Neural progenitor cell (in vitro differentiated cells): Measurements from ENCODE around the gene TMEM74B.

ENCODE experiments used
- EZH2phosphoT487 ChIP-seq: fragments of 200-600 bp; sonication (generic); IDR thresholded peaks from 2 replicates; pipeline ENCODE4 v1.6.1; 2017; ENCODE audit warnings: antibody characterized with exemption
- TF ChIP-seq, protein P1 (sequence below): fragments of 200-600 bp; sonication (generic); IDR thresholded peaks from 2 replicates; pipeline ENCODE4 v1.5.1; 2017; ENCODE audit warnings: antibody characterized with exemption, mild to moderate bottlenecking

DNA sequence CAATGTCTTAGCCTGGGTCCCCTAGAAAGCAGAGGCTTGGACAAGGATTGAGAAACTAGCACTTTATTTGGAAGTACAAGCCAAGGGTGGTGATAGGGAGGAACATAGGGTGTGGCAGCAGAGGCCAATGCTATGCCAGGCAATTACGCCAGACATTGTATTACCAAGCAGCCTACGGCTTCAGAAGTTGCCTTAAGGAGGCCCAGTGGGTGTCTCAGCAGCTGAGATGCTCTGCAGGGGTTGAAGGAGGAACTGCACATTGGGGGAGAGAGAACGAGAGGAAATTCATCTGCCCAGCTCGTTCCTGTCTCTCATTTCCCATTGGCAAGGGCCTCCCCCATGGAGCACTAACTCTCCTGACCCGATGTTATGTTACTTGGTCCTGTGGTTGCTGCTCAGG is 19.3 kb upstream of the TMEM74B start:
- no peak for TF ChIP-seq EZH2phosphoT487
- TF ChIP-seq, protein P1, sequence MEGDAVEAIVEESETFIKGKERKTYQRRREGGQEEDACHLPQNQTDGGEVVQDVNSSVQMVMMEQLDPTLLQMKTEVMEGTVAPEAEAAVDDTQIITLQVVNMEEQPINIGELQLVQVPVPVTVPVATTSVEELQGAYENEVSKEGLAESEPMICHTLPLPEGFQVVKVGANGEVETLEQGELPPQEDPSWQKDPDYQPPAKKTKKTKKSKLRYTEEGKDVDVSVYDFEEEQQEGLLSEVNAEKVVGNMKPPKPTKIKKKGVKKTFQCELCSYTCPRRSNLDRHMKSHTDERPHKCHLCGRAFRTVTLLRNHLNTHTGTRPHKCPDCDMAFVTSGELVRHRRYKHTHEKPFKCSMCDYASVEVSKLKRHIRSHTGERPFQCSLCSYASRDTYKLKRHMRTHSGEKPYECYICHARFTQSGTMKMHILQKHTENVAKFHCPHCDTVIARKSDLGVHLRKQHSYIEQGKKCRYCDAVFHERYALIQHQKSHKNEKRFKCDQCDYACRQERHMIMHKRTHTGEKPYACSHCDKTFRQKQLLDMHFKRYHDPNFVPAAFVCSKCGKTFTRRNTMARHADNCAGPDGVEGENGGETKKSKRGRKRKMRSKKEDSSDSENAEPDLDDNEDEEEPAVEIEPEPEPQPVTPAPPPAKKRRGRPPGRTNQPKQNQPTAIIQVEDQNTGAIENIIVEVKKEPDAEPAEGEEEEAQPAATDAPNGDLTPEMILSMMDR, result no peak
